ENCODE measurements around the gene NEO1. TPM values are rescaled to one million over a fixed set of nuclear protein-coding genes. Genes with fewer than 3 reads are reported as not detected.

The NEO1 gene
- total and polyA plus RNA-seq, 2 of the 13 experiments (the other 11 are each of a cell fraction or from before 2014, with no cell fraction given) = 8.4 to 11.0 TPM

- no peaks in the 10 kb centered on the region for H4K20me1 ChIP-seq (ENCODE audit: insufficient read depth, low read length)
- TF ChIP-seq ZNF44 (CRISPR knock-in tag; IDR thresholded peaks at IDR 0.05) (no peak), TMF1 (CRISPR knock-in tag; IDR thresholded peaks at IDR 0.05; ENCODE audit: low read depth) (no peak)
- no peaks in the 10 kb centered on the region for H3K27me3 ChIP-seq (ENCODE audit: control insufficient read depth in 1 of 2, insufficient read depth in 2 of 2, low read length in 2 of 2)
- no peaks in the 10 kb centered on the region for H3K36me3 ChIP-seq (replicated peaks in 1 of 2; ENCODE audit: control insufficient read depth in 1 of 2, insufficient read depth in 2 of 2, low read length in 2 of 2)
- in situ Hi-C loops (cut with HindIII; ENCODE audit: extremely low pct_ligation_motif_present, low pct_unique_long_range_greater_than_20kb) (no loop called here), intact Hi-C loops (cut with micrococcal nuclease; ENCODE audit: unreplicated experiment) (no loop called here)
- H3K9me3 ChIP-seq (ENCODE audit: low read length) = no peaks in the 10 kb centered on the region
- DNase-seq (ENCODE audit: low spot score) (no peak), ATAC-seq (no peak), FAIRE-seq (no peak)
- ChIA-PET CTCF (ENCODE audit: low intra/inter-chr PET ratio, low total read pairs) (no interaction called here), POLR2A (no interaction called here)
- WGBS (ENCODE audit: low lambda C conversion rate) = 97% methylated on average over 6 of the region's 6 CpGs
- H3K9ac ChIP-seq (ENCODE audit: insufficient read depth, low read depth, low read length) = no peak overlapping the region
- no peak overlapping the region for H3K4me3 ChIP-seq (replicated peaks in 1 of 3; ENCODE audit: insufficient read depth in 1 of 3, low read depth in 2 of 3, low read length in 3 of 3)
- no peak overlapping the region for H2AFZ ChIP-seq (ENCODE audit: low read length)
- H3K27ac ChIP-seq (ENCODE audit: extremely low read length, insufficient read depth, low read length) = no peak overlapping the region
- no peaks in the 10 kb centered on the region for H3K4me1 ChIP-seq (ENCODE audit: insufficient read depth, low read length)
- no TSS peak for BruUV-seq (replicated peaks)
- no peak overlapping the region for H3K4me2 ChIP-seq (ENCODE audit: low read depth, low read length)
- no peaks in the 10 kb centered on the region for H3K79me2 ChIP-seq (ENCODE audit: insufficient read depth, low read length)
Measured at GRCh38 chr15:73119478-73119877, 67.2 kb downstream of the NEO1 start.

DNA sequence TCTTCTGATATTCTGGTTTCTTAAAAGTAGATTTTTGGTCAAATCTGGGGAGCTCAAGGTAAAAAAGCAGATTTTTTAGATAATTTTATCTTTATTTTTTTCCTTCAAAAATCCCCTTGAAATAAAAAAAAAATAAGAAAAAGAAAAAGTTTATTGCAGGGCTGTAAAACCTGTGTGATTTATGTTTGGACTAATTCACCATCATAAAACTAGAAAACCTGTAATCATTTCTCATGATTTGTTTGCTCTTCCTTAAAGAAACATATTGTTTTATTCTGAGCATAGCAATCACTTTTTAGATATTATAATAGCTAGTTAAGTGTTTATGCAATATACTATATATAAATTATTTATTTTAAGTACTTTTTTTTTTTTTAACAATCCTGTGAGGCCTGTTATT is 68.0 kb downstream of the NEO1 start:
- FAIRE-seq (no peak), DNase-seq (ENCODE audit: low spot score) (no peak), ATAC-seq (no peak)
- H4K20me1 ChIP-seq (ENCODE audit: insufficient read depth, low read length) = no peaks in the 10 kb centered on the region
- no peaks in the 10 kb centered on the region for H3K79me2 ChIP-seq (ENCODE audit: insufficient read depth, low read length)
- no peak overlapping the region for H3K9ac ChIP-seq (ENCODE audit: insufficient read depth, low read depth, low read length)
- H3K27ac ChIP-seq (ENCODE audit: extremely low read length, insufficient read depth, low read length) = no peak overlapping the region
- no peaks in the 10 kb centered on the region for H3K9me3 ChIP-seq (ENCODE audit: low read length)
- POLR2A ChIA-PET = no interaction called here
- no peaks in the 10 kb centered on the region for H3K36me3 ChIP-seq (replicated peaks in 1 of 2; ENCODE audit: control insufficient read depth in 1 of 2, insufficient read depth in 2 of 2, low read length in 2 of 2)
- no peak overlapping the region for H2AFZ ChIP-seq (ENCODE audit: low read length)
- no TSS peak for BruUV-seq (replicated peaks)
- H3K4me3 ChIP-seq (replicated peaks in 1 of 3; ENCODE audit: insufficient read depth in 1 of 3, low read depth in 2 of 3, low read length in 3 of 3) = no peak overlapping the region
- intact Hi-C loops (cut with micrococcal nuclease; ENCODE audit: unreplicated experiment) = no loop called here
- CTCF ChIA-PET (ENCODE audit: low intra/inter-chr PET ratio, low total read pairs) = no interaction called here
- in situ Hi-C loops (cut with HindIII; ENCODE audit: extremely low pct_ligation_motif_present, low pct_unique_long_range_greater_than_20kb) = no loop called here
- H3K4me1 ChIP-seq (ENCODE audit: insufficient read depth, low read length) = no peaks in the 10 kb centered on the region
- no peaks in the 10 kb centered on the region for H3K27me3 ChIP-seq (ENCODE audit: control insufficient read depth in 1 of 2, insufficient read depth in 2 of 2, low read length in 2 of 2)
- no peak overlapping the region for H3K4me2 ChIP-seq (ENCODE audit: low read depth, low read length)
- no peak for TF ChIP-seq ZFYVE20 (CRISPR knock-in tag; IDR thresholded peaks at IDR 0.05; ENCODE audit: borderline replicate concordance, low read depth)
- TF ChIP-seq ZNF597 (CRISPR knock-in tag; IDR thresholded peaks at IDR 0.05) = no peak
- no peak for TF ChIP-seq TERF1 (CRISPR knock-in tag; IDR thresholded peaks at IDR 0.05)
- no peak for TF ChIP-seq ZNF343 (CRISPR knock-in tag; IDR thresholded peaks at IDR 0.05)
- no peak for TF ChIP-seq NFE2 (CRISPR knock-in tag; IDR thresholded peaks at IDR 0.05)
- no peak for TF ChIP-seq ZNF782 (CRISPR knock-in tag; IDR thresholded peaks at IDR 0.05; ENCODE audit: borderline replicate concordance)
- TF ChIP-seq, protein P1, sequence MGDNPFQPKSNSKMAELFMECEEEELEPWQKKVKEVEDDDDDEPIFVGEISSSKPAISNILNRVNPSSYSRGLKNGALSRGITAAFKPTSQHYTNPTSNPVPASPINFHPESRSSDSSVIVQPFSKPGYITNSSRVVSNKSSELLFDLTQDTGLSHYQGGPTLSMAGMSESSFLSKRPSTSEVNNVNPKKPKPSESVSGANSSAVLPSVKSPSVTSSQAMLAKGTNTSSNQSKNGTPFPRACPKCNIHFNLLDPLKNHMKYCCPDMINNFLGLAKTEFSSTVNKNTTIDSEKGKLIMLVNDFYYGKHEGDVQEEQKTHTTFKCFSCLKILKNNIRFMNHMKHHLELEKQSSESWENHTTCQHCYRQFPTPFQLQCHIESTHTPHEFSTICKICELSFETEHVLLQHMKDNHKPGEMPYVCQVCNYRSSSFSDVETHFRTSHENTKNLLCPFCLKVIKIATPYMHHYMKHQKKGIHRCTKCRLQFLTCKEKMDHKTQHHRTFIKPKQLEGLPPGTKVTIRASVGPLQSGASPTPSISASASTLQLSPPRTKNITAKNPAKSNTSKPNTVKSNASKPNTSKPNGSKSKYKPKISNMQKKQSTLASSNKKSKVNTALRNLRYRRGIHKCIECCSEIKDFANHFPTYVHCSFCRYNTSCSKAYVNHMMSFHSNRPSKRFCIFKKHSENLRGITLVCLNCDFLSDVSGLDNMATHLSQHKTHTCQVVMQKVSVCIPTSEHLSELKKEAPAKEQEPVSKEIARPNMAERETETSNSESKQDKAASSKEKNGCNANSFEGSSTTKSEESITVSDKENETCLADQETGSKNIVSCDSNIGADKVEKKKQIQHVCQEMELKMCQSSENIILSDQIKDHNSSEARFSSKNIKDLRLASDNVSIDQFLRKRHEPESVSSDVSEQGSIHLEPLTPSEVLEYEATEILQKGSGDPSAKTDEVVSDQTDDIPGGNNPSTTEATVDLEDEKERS (CRISPR knock-in tag; IDR thresholded peaks at IDR 0.05) = no peak
- no peak for TF ChIP-seq PHF8 (CRISPR knock-in tag; IDR thresholded peaks at IDR 0.05)
- no peak for TF ChIP-seq SMARCC2 (IDR thresholded peaks at IDR 0.05)
- no peak for TF ChIP-seq MEIS1 (CRISPR knock-in tag; IDR thresholded peaks at IDR 0.05; ENCODE audit: borderline replicate concordance)
- TF ChIP-seq ZNF615 (CRISPR knock-in tag; IDR thresholded peaks at IDR 0.05; ENCODE audit: borderline replicate concordance) = no peak
- no peak for TF ChIP-seq HOXA5 (CRISPR knock-in tag; IDR thresholded peaks at IDR 0.05)
- no peak for TF ChIP-seq ZNF878 (CRISPR knock-in tag; IDR thresholded peaks at IDR 0.05)
